HG03439 (cell line): Measurements from ENCODE around the gene RIPOR2.
"Not testable (repeated sequence)": the region's sequence is repeated elsewhere in the genome, so short reads cannot be mapped to it uniquely, and the experiment has no call there.

Experiments
- ATAC-seq: cut with Tn5 transposase; IDR thresholded peaks from one replicate; pipeline ENCODE4 v1.9.1; 2021; ENCODE audit warnings: mild to moderate bottlenecking, moderate library complexity; ENCODE audit not compliant: unreplicated experiment

The RIPOR2 gene

GRCh38 chr6:24953726-24954125, 18.0 kb upstream of the RIPOR2 start:
- ATAC-seq = no peak

- no peak for ATAC-seq
Measured at GRCh38 chr6:24951811-24952299, 16.1 kb upstream of the RIPOR2 start.

- no peak for ATAC-seq
Measured at GRCh38 chr6:24950218-24950941, 14.6 kb upstream of the RIPOR2 start.

- ATAC-seq = peak; percentile 86
Measured at GRCh38 chr6:24949020-24949569, 13.3 kb upstream of the RIPOR2 start.

- ATAC-seq = not testable (repeated sequence)
Measured at GRCh38 chr6:24948261-24948660, 12.5 kb upstream of the RIPOR2 start.

- no peak for ATAC-seq
Measured at GRCh38 chr6:24947636-24948035, 11.9 kb upstream of the RIPOR2 start.

- ATAC-seq = no peak
Measured at GRCh38 chr6:24945054-24945453, 9.3 kb upstream of the RIPOR2 start.

- no peak for ATAC-seq
Measured at GRCh38 chr6:24943774-24944173, 8.0 kb upstream of the RIPOR2 start.

GRCh38 chr6:24940311-24940917, 4.7 kb upstream of the RIPOR2 start:
- ATAC-seq = no peak

- peak; percentile 68 for ATAC-seq
Measured at GRCh38 chr6:24936641-24937317, 1.0 kb upstream of the RIPOR2 start.

GRCh38 chr6:24933868-24934401, 1.8 kb downstream of the RIPOR2 start:
- no peak for ATAC-seq

- no peak for ATAC-seq
Measured at GRCh38 chr6:24933266-24933665, 2.5 kb downstream of the RIPOR2 start.

- ATAC-seq = no peak
Measured at GRCh38 chr6:24932832-24933231, 2.9 kb downstream of the RIPOR2 start.

GRCh38 chr6:24931718-24932691, 3.8 kb downstream of the RIPOR2 start:
- no peak for ATAC-seq

GRCh38 chr6:24931296-24931695, 4.5 kb downstream of the RIPOR2 start:
- no peak for ATAC-seq

- no peak for ATAC-seq
Measured at GRCh38 chr6:24930431-24930871, 5.3 kb downstream of the RIPOR2 start.

- peak; percentile 36 for ATAC-seq
Measured at GRCh38 chr6:24929242-24929641, 6.5 kb downstream of the RIPOR2 start.

- ATAC-seq = no peak
Measured at GRCh38 chr6:24927985-24928745, 7.6 kb downstream of the RIPOR2 start.

GRCh38 chr6:24927277-24927955, 8.3 kb downstream of the RIPOR2 start:
- ATAC-seq = no peak
